Measurements from ENCODE around the gene ISOC2. TPM values are rescaled to one million over a fixed set of nuclear protein-coding genes. Genes with fewer than 3 reads are reported as not detected.

ISOC2 gene
- total RNA-seq, 3 donors from 2014 or later (not counting 1 experiment from before 2014, with no cell fraction given): 7.2 to 12.4 (median 9.5) TPM

- WGBS (ENCODE audit: insufficient coverage): 29% methylated on average over 32 of the region's 34 CpGs
- Mint-ChIP-seq H3K36me3 (no peaks in the 10 kb centered on the region), H3K4me1 (peaks cover 0 to 17% of the 10 kb centered on the region in 2 donors), H3K4me3 (peak overlapping the region; percentile 9), H3K9me3 (no peaks in the 10 kb centered on the region), H3K27ac (no peak overlapping the region), H3K27me3 (ENCODE audit: low read depth in 2 of 2) (peaks cover 8 to 26% of the 10 kb centered on the region in 2 donors)
- intact Hi-C loops (cut with micrococcal nuclease): no loop called here
- peaks cover 12% of the 10 kb centered on the region for H3K4me1 ChIP-seq (ENCODE audit: control insufficient read depth, insufficient read depth, low read length)
- no peaks in the 10 kb centered on the region for H3K36me3 ChIP-seq (ENCODE audit: control insufficient read depth, insufficient read depth, low read length)
- no peak for TF ChIP-seq CTCF (IDR thresholded peaks at IDR 0.05)
- peak in 1 of 2 donors; percentile 66 for DNase-seq
- no peaks in the 10 kb centered on the region for H3K9me3 ChIP-seq (ENCODE audit: control insufficient read depth, insufficient read depth, low read length)
- ATAC-seq: peak; percentile 52 to 71 (median 53)
- peaks cover 23% of the 10 kb centered on the region for H3K27me3 ChIP-seq (ENCODE audit: control insufficient read depth, insufficient read depth, low read length)
- no peak overlapping the region for H3K27ac ChIP-seq (ENCODE audit: low read length)
- no peak overlapping the region for H3K4me3 ChIP-seq (ENCODE audit: low read length)
Measured at GRCh38 chr19:55452749-55453346, 8.6 kb downstream of the ISOC2 start.

GRCh38 chr19:55451965-55452748 is 9.3 kb downstream of the ISOC2 start:
- Mint-ChIP-seq H3K27me3 (ENCODE audit: low read depth in 2 of 2) (peaks cover 8 to 26% of the 10 kb centered on the region in 2 donors), H3K27ac (peak overlapping the region in 1 of 2 donors; percentile 70), H3K9me3 (no peaks in the 10 kb centered on the region), H3K36me3 (no peaks in the 10 kb centered on the region), H3K4me3 (no peak overlapping the region), H3K4me1 (peaks cover 0 to 17% of the 10 kb centered on the region in 2 donors)
- ATAC-seq (peak in 1 of 3 donors; percentile 28), DNase-seq (peak in 1 of 2 donors; percentile 65)
- Histone ChIP-seq H3K4me3 (ENCODE audit: low read length) (no peak overlapping the region), H3K27ac (ENCODE audit: low read length) (no peak overlapping the region), H3K36me3 (ENCODE audit: control insufficient read depth, insufficient read depth, low read length) (no peaks in the 10 kb centered on the region), H3K9me3 (ENCODE audit: control insufficient read depth, insufficient read depth, low read length) (no peaks in the 10 kb centered on the region), H3K4me1 (ENCODE audit: control insufficient read depth, insufficient read depth, low read length) (peaks cover 12% of the 10 kb centered on the region), H3K27me3 (ENCODE audit: control insufficient read depth, insufficient read depth, low read length) (peaks cover 23% of the 10 kb centered on the region)
- TF ChIP-seq CTCF (IDR thresholded peaks at IDR 0.05): no peak
- intact Hi-C loops (cut with micrococcal nuclease): no loop called here
- 3% methylated on average over 54 of the region's 57 CpGs for WGBS (ENCODE audit: insufficient coverage)

GRCh38 chr19:55451163-55451964 is 10.1 kb downstream of the ISOC2 start:
- Mint-ChIP-seq H3K9me3 (no peaks in the 10 kb centered on the region), H3K27ac (peak overlapping the region in 1 of 2 donors; percentile 82), H3K36me3 (no peaks in the 10 kb centered on the region), H3K4me3 (no peak overlapping the region), H3K4me1 (peaks cover 0 to 17% of the 10 kb centered on the region in 2 donors), H3K27me3 (ENCODE audit: low read depth in 2 of 2) (peaks cover 8 to 26% of the 10 kb centered on the region in 2 donors)
- DNase-seq (peak in 1 of 2 donors; percentile 57), ATAC-seq (peak in 2 of 3 donors; percentile 49 to 58)
- 1% methylated on average over 77 of the region's 80 CpGs for WGBS (ENCODE audit: insufficient coverage)
- intact Hi-C loops (cut with micrococcal nuclease): no loop called here
- H3K27ac ChIP-seq (ENCODE audit: low read length): no peak overlapping the region
- peaks cover 25% of the 10 kb centered on the region for H3K27me3 ChIP-seq (ENCODE audit: control insufficient read depth, insufficient read depth, low read length)
- H3K4me3 ChIP-seq (ENCODE audit: low read length): no peak overlapping the region
- TF ChIP-seq CTCF (IDR thresholded peaks at IDR 0.05): no peak
- peaks cover 12% of the 10 kb centered on the region for H3K4me1 ChIP-seq (ENCODE audit: control insufficient read depth, insufficient read depth, low read length)
- H3K9me3 ChIP-seq (ENCODE audit: control insufficient read depth, insufficient read depth, low read length): no peaks in the 10 kb centered on the region
- H3K36me3 ChIP-seq (ENCODE audit: control insufficient read depth, insufficient read depth, low read length): no peaks in the 10 kb centered on the region

Measured in natural killer cell (primary cell).